Fibroblast of pulmonary artery (primary cell): Measurements from ENCODE around the gene ANKS4B.

Experiments used
- DNase-seq: peaks from one replicate; pipeline ENCODE4 v3.0.0-alpha.2; 2010; ENCODE audit warnings: low read depth
- H3K4me3 ChIP-seq: replicated peaks from 2 replicates; pipeline ENCODE4 v1.5.1; 2011; ENCODE audit warnings: low read depth, mild to moderate bottlenecking, control low read depth, low read length, moderate library complexity
- CTCF ChIP-seq: IDR thresholded peaks from 2 replicates; pipeline ENCODE4 v1.5.1; 2011; ENCODE audit warnings: mild to moderate bottlenecking, control low read depth, low read length, inconsistent platforms; ENCODE audit errors: missing control alignments

Gene ANKS4B

GRCh38 chr16:21199607-21200218 lies 33.8 kb upstream of the ANKS4B start:
- no peak overlapping the region for H3K4me3 ChIP-seq
- no peak for DNase-seq
- TF ChIP-seq CTCF = no peak

- no peak for TF ChIP-seq CTCF
- H3K4me3 ChIP-seq = no peak overlapping the region
- DNase-seq = no peak
These were observed 30.2 kb upstream of the ANKS4B start for GRCh38 chr16:21203155-21203797.

GRCh38 chr16:21205303-21205702 lies 28.2 kb upstream of the ANKS4B start:
- no peak for TF ChIP-seq CTCF
- H3K4me3 ChIP-seq = no peak overlapping the region
- no peak for DNase-seq

GRCh38 chr16:21206550-21206949 lies 26.9 kb upstream of the ANKS4B start:
- H3K4me3 ChIP-seq = no peak overlapping the region
- no peak for TF ChIP-seq CTCF
- no peak for DNase-seq

- no peak for DNase-seq
- H3K4me3 ChIP-seq = no peak overlapping the region
- TF ChIP-seq CTCF = no peak
These were observed 24.9 kb upstream of the ANKS4B start for GRCh38 chr16:21208446-21209230.

- DNase-seq = no peak
- TF ChIP-seq CTCF = no peak
- no peak within 1 kb of the TSS for H3K4me3 ChIP-seq
These were observed 22.0 kb upstream of the ANKS4B start, which contains the start of gene ZP2 for GRCh38 chr16:21211486-21211885. Gene ZP2, minus strand, starts transcription at chr16:21211574. Its CDS starts 27 bp downstream, at chr16:21211547.
